Heart right ventricle (tissue), 16 donors: ENCODE measurements around the gene LGALS8. TPM values are rescaled to one million over a fixed set of nuclear protein-coding genes. Genes with fewer than 3 reads are reported as not detected.

Experiments
- ATAC-seq, 8 donors: fragments of 200-7000 bp; cut with Tn5 transposase; one replicate each; pipeline ENCODE4 v1.9.1; 2020; ENCODE audit warnings: mild to moderate bottlenecking in 8 of 8, moderate library complexity in 8 of 8, moderate number of reproducible peaks in 1 of 8
- DNase-seq, 2 donors: peaks; one replicate each; pipeline ENCODE4 v3.0.0-alpha.2; 2020
- H3K27ac ChIP-seq, 10 donors: fragments of 200-600 bp; sonication (generic) in 2 of 10; one replicate each; pipeline versions ENCODE4 v1.5.0 to v1.8.0; 2020 to 2022; ENCODE audit warnings: mild to moderate bottlenecking in 3 of 10
- H3K27me3 ChIP-seq, 7 donors: fragments of 200-600 bp; one replicate each; pipeline ENCODE4 v1.8.0; 2021 to 2022; ENCODE audit warnings: mild to moderate bottlenecking in 2 of 7
- H3K36me3 ChIP-seq, 9 donors: fragments of 200-600 bp; sonication (generic) in 1 of 9; one replicate each; pipeline versions ENCODE4 v1.5.0 to v1.8.0; 2020 to 2022; ENCODE audit warnings: mild to moderate bottlenecking in 2 of 9
- H3K4me1 ChIP-seq, 9 donors: fragments of 200-600 bp; sonication (generic) in 1 of 9; one replicate each; pipeline versions ENCODE4 v1.5.0 to v1.8.0; 2020 to 2022; ENCODE audit warnings: mild to moderate bottlenecking in 4 of 9
- H3K4me3 ChIP-seq, 10 donors: fragments of 200-600 bp; sonication (generic) in 2 of 10; one replicate each; pipeline versions ENCODE4 v1.5.0 to v1.8.0; 2020 to 2022; ENCODE audit warnings: mild to moderate bottlenecking in 7 of 10, moderate library complexity in 2 of 10
- H3K9me3 ChIP-seq, 11 donors: fragments of 200-600 bp in 10 of 11; sonication (generic) in 2 of 11; one replicate each; pipeline versions ENCODE4 v1.5.0 to v1.8.0; 2013 to 2022; ENCODE audit warnings: mild to moderate bottlenecking in 2 of 11, control low read depth in 1 of 11, moderate library complexity in 1 of 11
- CTCF ChIP-seq, 9 donors: fragments of 200-600 bp; sonication (generic) in 2 of 9; IDR thresholded peaks; one replicate each; pipeline versions ENCODE4 v1.5.0 to v1.8.0; 2021 to 2022; ENCODE audit warnings: antibody characterized with exemption in 9 of 9, mild to moderate bottlenecking in 5 of 9, moderate library complexity in 1 of 9
- WGBS, 2 donors: extraction: QIAGEN DNeasy Blood & Tissue Kit; methylation state at CpG; one replicate each; pipeline ENCODE4 v1.1.7; 2013; ENCODE audit warnings: inconsistent platforms in 1 of 2; 5-methylcytosine and 5-hydroxymethylcytosine counted together
- intact Hi-C, 10 donors: fragments of 100-400 bp; cut with DNase I; formaldehyde crosslinking; loops; one replicate each; pipeline versions ENCODE4 v1.11.1 to v1.14.2; 2022
- polyA plus RNA-seq, 2 donors: library from polyadenylated mRNA; stranded (reverse); fragments of 200-250 nt; gene quantifications; one replicate each; pipeline ENCODE4 v1.2.3, GENCODE V29; 2013
- total RNA-seq, 10 donors: library from RNA; stranded (reverse); fragmentation: NEBNext Ultra II Directional in 3 of 10; extraction: Animal tissue kit (Norgen Biotek cat#: 25700) in 3 of 10; gene quantifications; one replicate each; pipeline versions ENCODE4 v1.2.1 to v1.2.4, GENCODE V29; 2021 to 2023
- donor health status: Arrhythmogenic right ventricular cardiomyopathy.
- donor health status: ischemic (EF 13 %, LVEDD 7.1; RV severe dilation, severe dysfunction).
- donor health status: healthy with polysubstance abuse.
- donor health status: DM: no; HTN: yes; CAD: no.
- donor health status: DM: no; HTN: no; CAD: no.
- donor health status: ischemic (EF 25% LVEDD 6.9; RV normal size, moderate dysfunction).
- donor health status: ischemic (EF 25% LVEDD 5.7; RV mildly dilated, moderate dysfunction).
- donor health status: healthy.
- donor health status: DM: yes; HTN: yes; CAD: no.
- donor health status: Ischemic cardiomyopathy.
- donor health status: ischemic (EF 35%, LVEDD 5.7; RV mildly dilated, moderate dysfunction).
- donor health status: nonischemic (EF 11% LVEDD 7.7; RV severe dilation, severe dysfunction).
- donor health status: DM: yes; HTN: yes; CAD: no.
- donor health status: PGD.
- donor health status: ischemic (EF 29% LVEDD 5.4; RV normal size, mild dysfunction).
- donor health status: nonischemic (EF 23%, LVEDD 6.1; RV moderate dilation, normal function).

LGALS8 gene
- total and polyA plus RNA-seq, 12 donors = 36.7 to 107 (median 89.7) TPM

- Histone ChIP-seq H3K9me3 (no peaks in the 10 kb centered on the region), H3K36me3 (peaks cover 0 to 86% (median 15%) of the 10 kb centered on the region in 9 donors), H3K4me3 (no peak overlapping the region), H3K27ac (peak overlapping the region in 6 of 10 donors; percentile 9 to 58 (median 36)), H3K4me1 (peaks cover 0 to 50% (median 19%) of the 10 kb centered on the region in 9 donors), H3K27me3 (no peaks in the 10 kb centered on the region)
- intact Hi-C loops = loop anchor here in 7 of 10 donors (5.0 to 10.0 kb wide), 3 partner anchors 418 to 428 kb away; no protein-coding TSS in a partner anchor
- TF ChIP-seq CTCF (IDR thresholded peaks at IDR 0.05) = no peak
- no peak for DNase-seq
- ATAC-seq = peak in 1 of 8 donors; percentile 29
- 55 to 65% methylated on average over 4 of the region's 4 CpGs for WGBS, 2 donors
These were observed 9.1 kb downstream of the LGALS8 start for GRCh38 chr1:236532850-236533249.

- H3K9me3 ChIP-seq = no peaks in the 10 kb centered on the region
- ATAC-seq = no peak
- no peak overlapping the region for H3K4me3 ChIP-seq
- peaks cover 0 to 86% (median 20%) of the 10 kb centered on the region in 9 donors for H3K36me3 ChIP-seq
- no peaks in the 10 kb centered on the region for H3K27me3 ChIP-seq
- WGBS, 2 donors = 73 to 79% methylated on average over 4 of the region's 4 CpGs
- peaks cover 0 to 50% (median 19%) of the 10 kb centered on the region in 9 donors for H3K4me1 ChIP-seq
- DNase-seq = no peak
- TF ChIP-seq CTCF (IDR thresholded peaks at IDR 0.05) = no peak
- intact Hi-C loops = loop anchor here in 7 of 10 donors (5.0 to 10.0 kb wide), 3 partner anchors 419 to 429 kb away; no protein-coding TSS in a partner anchor
- H3K27ac ChIP-seq = no peak overlapping the region
These were observed 10.4 kb downstream of the LGALS8 start for GRCh38 chr1:236534151-236534651.

GRCh38 chr1:236535190-236535589, 11.4 kb downstream of the LGALS8 start:
- intact Hi-C loops = loop anchor here in 3 of 10 donors (10.0 kb wide), 2 partner anchors 420 to 430 kb away; no protein-coding TSS in a partner anchor
- Histone ChIP-seq H3K36me3 (peaks cover 0 to 85% (median 28%) of the 10 kb centered on the region in 9 donors), H3K27me3 (no peaks in the 10 kb centered on the region), H3K27ac (no peak overlapping the region), H3K4me1 (peaks cover 0 to 44% (median 19%) of the 10 kb centered on the region in 9 donors), H3K9me3 (no peaks in the 10 kb centered on the region), H3K4me3 (no peak overlapping the region)
- no peak for TF ChIP-seq CTCF (IDR thresholded peaks at IDR 0.05)
- WGBS, 2 donors = 97% methylated on average over 1 of the region's 1 CpG
- ATAC-seq (no peak), DNase-seq (no peak)

- ATAC-seq = peak in 1 of 8 donors; percentile 7
- intact Hi-C loops = loop anchor here in 3 of 10 donors (10.0 kb wide), 2 partner anchors 421 to 431 kb away; no protein-coding TSS in a partner anchor
- H3K27me3 ChIP-seq = no peaks in the 10 kb centered on the region
- H3K36me3 ChIP-seq = peaks cover 0 to 86% (median 32%) of the 10 kb centered on the region in 9 donors
- no peak for TF ChIP-seq CTCF (IDR thresholded peaks at IDR 0.05)
- WGBS, 2 donors = 91 to 93% methylated on average over 6 of the region's 6 CpGs
- no peaks in the 10 kb centered on the region for H3K9me3 ChIP-seq
- no peak overlapping the region for H3K27ac ChIP-seq
- peaks cover 0 to 39% (median 19%) of the 10 kb centered on the region in 9 donors for H3K4me1 ChIP-seq
- no peak for DNase-seq
- H3K4me3 ChIP-seq = no peak overlapping the region
These were observed 11.9 kb downstream of the LGALS8 start for GRCh38 chr1:236535662-236536161.
